IMR-90 (cell line): ENCODE results near the gene ZCCHC14. TPM values are rescaled to one million over a fixed set of nuclear protein-coding genes. Genes with fewer than 3 reads are reported as not detected.

ENCODE experiments used
- ATAC-seq: fragments of 200-7000 bp; cut with Tn5 transposase; 2 replicates; pipeline ENCODE4 v1.9.1; 2020; ENCODE audit warnings: low read depth, mild to moderate bottlenecking, moderate library complexity
- BruUV-seq: library from RNA; stranded (reverse); fragments of 400-500 nt; replicated peaks from 2 replicates; lab custom pipeline; 2021; lab: Mats Ljungman, UMichigan
- CTCF ChIA-PET: fragments of 300-600 bp; formaldehyde crosslinking; extraction: SDS; loops from one replicate; lab custom pipeline; 2021; ENCODE audit warnings: antibody characterized with exemption; lab: Yijun Ruan, JAX
- POLR2A ChIA-PET: fragments of 300-600 bp; sonication (Branson Sonifier 250); formaldehyde crosslinking; loops from one replicate; lab custom pipeline; 2022; ENCODE audit warnings: antibody characterized with exemption; ENCODE audit not compliant: unreplicated experiment; lab: Charles Lee
- DNase-seq: peaks from one replicate; pipeline ENCODE4 v3.0.0; 2013
- H2AFZ ChIP-seq: replicated peaks from 2 replicates; pipeline ENCODE3; 2013; ENCODE audit warnings: low read length, mild to moderate bottlenecking; ENCODE audit not compliant: poor library complexity
- H2AK5ac ChIP-seq: 2 replicates; pipeline ENCODE4 v1.6.1; 2013; ENCODE audit warnings: low read depth, low read length, inconsistent platforms
- H2AK9ac ChIP-seq: replicated peaks from 2 replicates; pipeline ENCODE3; 2013; ENCODE audit warnings: mild to moderate bottlenecking, low read depth, low read length, moderate library complexity; ENCODE audit not compliant: poor library complexity
- H2BK120ac ChIP-seq: 2 replicates; pipeline ENCODE4 v1.6.1; 2013; ENCODE audit warnings: low read depth, low read length, inconsistent platforms
- H2BK15ac ChIP-seq: 3 replicates; pipeline ENCODE4 v1.6.1; 2013; ENCODE audit warnings: low read depth, low read length, inconsistent platforms
- H2BK20ac ChIP-seq: 2 replicates; pipeline ENCODE4 v1.6.1; 2013; ENCODE audit warnings: low read depth, mild to moderate bottlenecking, inconsistent platforms, low read length, moderate library complexity
- H2BK5ac ChIP-seq: 2 replicates; pipeline ENCODE4 v1.6.1; 2013; ENCODE audit warnings: mild to moderate bottlenecking, low read depth, low read length, inconsistent platforms; ENCODE audit not compliant: poor library complexity, severe bottlenecking
- H3K14ac ChIP-seq: replicated peaks from 2 replicates; pipeline ENCODE4 v1.6.1; 2013; ENCODE audit warnings: low read depth, low read length, inconsistent platforms
- H3K18ac ChIP-seq: 2 replicates; pipeline ENCODE4 v1.6.1; 2013; ENCODE audit warnings: low read depth, low read length, control low read depth
- H3K23ac ChIP-seq: 2 replicates; pipeline ENCODE4 v1.6.1; 2013; ENCODE audit warnings: low read depth, low read length, inconsistent platforms
- H3K27ac ChIP-seq: 2 replicates; pipeline ENCODE4 v1.5.1; 2013; ENCODE audit warnings: mild to moderate bottlenecking, control low read depth, low read length; ENCODE audit not compliant: insufficient read depth
- H3K27me3 ChIP-seq: 2 replicates; pipeline ENCODE4 v1.6.1; 2013; ENCODE audit warnings: low read length; ENCODE audit not compliant: control insufficient read depth, insufficient read depth
- H3K36me3 ChIP-seq: 2 replicates; pipeline ENCODE4 v1.6.1; 2013; ENCODE audit warnings: low read length, mixed read lengths; ENCODE audit not compliant: control insufficient read depth, insufficient read depth
- H3K4ac ChIP-seq: 2 replicates; pipeline ENCODE4 v1.6.1; 2013; ENCODE audit warnings: low read depth, low read length, inconsistent platforms
- H3K4me1 ChIP-seq: 2 replicates; pipeline ENCODE4 v1.6.1; 2013; ENCODE audit warnings: low read length, mixed read lengths; ENCODE audit not compliant: control insufficient read depth, insufficient read depth
- H3K4me2 ChIP-seq: 2 replicates; pipeline ENCODE4 v1.6.1; 2013; ENCODE audit warnings: low read depth, mild to moderate bottlenecking, control low read depth, low read length, moderate library complexity
- H3K4me3 ChIP-seq: 2 replicates; pipeline ENCODE4 v1.5.1; 2013; ENCODE audit warnings: low read depth, mild to moderate bottlenecking, control low read depth, low read length, moderate library complexity; ENCODE audit not compliant: insufficient read depth
- H3K56ac ChIP-seq: 2 replicates; pipeline ENCODE4 v1.6.1; 2013; ENCODE audit warnings: low read length, inconsistent platforms; ENCODE audit not compliant: insufficient read depth; ENCODE audit errors: extremely low read depth
- H3K79me1 ChIP-seq, 2 experiments: 2 replicates each; pipeline ENCODE4 v1.6.1; 2013; ENCODE audit warnings: low read length in 2 of 2, inconsistent platforms in 1 of 2, low read depth in 1 of 2
- H3K9ac ChIP-seq: 2 replicates; pipeline ENCODE4 v1.6.1; 2013; ENCODE audit warnings: low read depth, low read length, control low read depth
- H3K9me1 ChIP-seq: 2 replicates; pipeline ENCODE4 v1.6.1; 2013; ENCODE audit warnings: low read length, inconsistent platforms; ENCODE audit not compliant: insufficient read depth
- H3K9me3 ChIP-seq: 2 replicates; pipeline ENCODE4 v1.6.1; 2013; ENCODE audit warnings: low read length; ENCODE audit not compliant: control insufficient read depth, insufficient read depth
- H4K20me1 ChIP-seq: 2 replicates; pipeline ENCODE4 v1.6.1; 2013; ENCODE audit warnings: low read length, inconsistent platforms; ENCODE audit not compliant: insufficient read depth
- H4K5ac ChIP-seq: 2 replicates; pipeline ENCODE4 v1.6.1; 2013; ENCODE audit warnings: mild to moderate bottlenecking, low read depth, low read length, control low read depth
- H4K8ac ChIP-seq, 2 experiments: 2 replicates each; pipeline ENCODE4 v1.6.1; 2013; ENCODE audit warnings: low read depth in 2 of 2, low read length in 2 of 2, control low read depth in 1 of 2, inconsistent platforms in 1 of 2
- H4K91ac ChIP-seq: 2 replicates; pipeline ENCODE4 v1.6.1; 2013; ENCODE audit warnings: low read depth, low read length, inconsistent platforms; ENCODE audit not compliant: insufficient read depth
- NFE2L2 ChIP-seq: fragments of 150-350 bp; IDR thresholded peaks from 2 replicates; pipeline ENCODE4 v1.6.1; 2016; ENCODE audit warnings: low read depth, mild to moderate bottlenecking, low read length
- WGBS, 2 experiments: methylation state at CpG; one replicate each; pipeline versions ENCODE4 v1.1.5 to v1.1.7; 2013; ENCODE audit warnings: missing lambda C conversion rate in 2 of 2; ENCODE audit not compliant: insufficient read length in 1 of 2; ENCODE audit errors: extremely low coverage in 2 of 2; 5-methylcytosine and 5-hydroxymethylcytosine counted together
- dilution Hi-C: fragments of 300-500 bp; cut with HindIII; formaldehyde crosslinking; loops from one replicate; pipeline ENCODE4 v1.14.3; 2018; ENCODE audit warnings: low sequenced_read_pairs; ENCODE audit not compliant: unreplicated experiment
- in situ Hi-C: fragments of 300-500 bp; cut with MboI; formaldehyde crosslinking; loops from 3 replicates; pipeline ENCODE4 v1.14.3; 2019; ENCODE audit warnings: low sequenced_read_pairs, inconsistent platforms, mixed read lengths
- intact Hi-C: fragments of 100-400 bp; cut with micrococcal nuclease; formaldehyde crosslinking; loops from 2 replicates; pipeline ENCODE4 v1.10.0; 2022
- polyA plus RNA-seq, 3 experiments: library from polyadenylated mRNA; depleted of rRNA; stranded (reverse); fragments of >200 nt; gene quantifications; 2 replicates each; pipeline ENCODE4 v1.2.3, GENCODE V29; 2012; ENCODE audit warnings: low replicate concordance in 1 of 3
- total RNA-seq: library from RNA; depleted of rRNA; stranded (reverse); fragments of >200 nt; gene quantifications from 2 replicates; pipeline ENCODE4 v1.2.3, GENCODE V29; 2012

ZCCHC14 gene
- total and polyA plus RNA-seq, 2 of the 4 experiments (the other 2 are of a cell fraction), result 2.5 to 5.3 TPM

- Histone ChIP-seq H4K91ac (no peak overlapping the region), H3K14ac (no peak overlapping the region), H2BK5ac (no peak overlapping the region), H3K79me1 (peaks cover 49 to 85% of the 10 kb centered on the region in 2 experiments), H3K56ac (no peak overlapping the region), H2BK120ac (no peak overlapping the region), H3K4ac (no peak overlapping the region), H2BK20ac (no peak overlapping the region), H3K4me1 (peaks cover 7% of the 10 kb centered on the region), H3K27ac (no peak overlapping the region), H2BK15ac (no peak overlapping the region), H3K4me2 (no peak overlapping the region), H3K9me3 (no peaks in the 10 kb centered on the region), H4K5ac (no peak overlapping the region), H3K23ac (no peak overlapping the region), H4K20me1 (peaks cover 76% of the 10 kb centered on the region), H3K27me3 (no peaks in the 10 kb centered on the region), H3K36me3 (peaks cover under 1% of the 10 kb centered on the region; the same call in 1 of the 2 replicates), H2AK9ac (no peak overlapping the region), H4K8ac (no peak overlapping the region), H3K18ac (no peak overlapping the region), H3K9ac (no peak overlapping the region), H2AFZ (no peak overlapping the region), H3K9me1 (peaks cover 20% of the 10 kb centered on the region), H2AK5ac (no peak overlapping the region), H3K4me3 (no peak overlapping the region)
- dilution Hi-C loops (no loop called here), intact Hi-C loops (no loop called here), in situ Hi-C loops (no loop called here)
- ChIA-PET POLR2A (no interaction called here), CTCF (interaction anchor here (0.6 kb wide), 1 partner anchor 160 kb away, joined by 3 read pairs; no protein-coding TSS in a partner anchor)
- no CpG with 5 or more reads among the region's 4 CpGs for WGBS, 2 experiments
- DNase-seq (no peak), ATAC-seq (no peak)
- no TSS peak for BruUV-seq
- TF ChIP-seq NFE2L2, result no peak
Measured at GRCh38 chr16:87372305-87372704, 120.5 kb downstream of the ZCCHC14 start.
